GM23338 (cell line): ENCODE data around the gene IBTK. TPM values are rescaled to one million over a fixed set of nuclear protein-coding genes. Genes with fewer than 3 reads are reported as not detected.
A peak's percentile ranks its signal among the peaks of the same experiment; 100 is the strongest.

Experiments used
- ATAC-seq: fragments of 200-7000 bp; cut with Tn5 transposase; 3 replicates; pipeline ENCODE4 v1.9.1; 2020
- DNase-seq: peaks from one replicate; pipeline ENCODE4 v3.0.0-alpha.2; 2015; ENCODE audit warnings: low spot score
- H2AFZ ChIP-seq: fragments of 200-600 bp; sonication (generic); 2 replicates; pipeline ENCODE4 v1.8.0; 2016; ENCODE audit warnings: antibody characterized with exemption, mild to moderate bottlenecking, moderate library complexity
- H3F3A ChIP-seq: fragments of 200-600 bp; sonication (generic); replicated peaks from 2 replicates; pipeline ENCODE4 v1.8.0; 2017; ENCODE audit warnings: antibody characterized with exemption, mixed run types, low read depth
- H3K27ac ChIP-seq: fragments of 200-600 bp; sonication (generic); 2 replicates; pipeline ENCODE4 v1.6.1; 2016; ENCODE audit warnings: low read depth
- H3K27me3 ChIP-seq: fragments of 200-600 bp; sonication (generic); 2 replicates; pipeline ENCODE4 v1.8.0; 2016; ENCODE audit warnings: mild to moderate bottlenecking, mixed run types, moderate library complexity; ENCODE audit not compliant: insufficient read depth
- H3K36me3 ChIP-seq: fragments of 200-600 bp; sonication (generic); 2 replicates; pipeline ENCODE4 v1.8.0; 2016; ENCODE audit warnings: mild to moderate bottlenecking; ENCODE audit not compliant: insufficient read depth
- H3K4me1 ChIP-seq: fragments of 200-600 bp; sonication (generic); 2 replicates; pipeline ENCODE4 v1.8.0; 2016; ENCODE audit warnings: mild to moderate bottlenecking, moderate library complexity; ENCODE audit not compliant: insufficient read depth
- H3K4me2 ChIP-seq: fragments of 200-600 bp; sonication (generic); 2 replicates; pipeline ENCODE4 v1.7.1; 2017; ENCODE audit warnings: mixed run types
- H3K4me3 ChIP-seq: fragments of 200-600 bp; sonication (generic); 2 replicates; pipeline ENCODE4 v1.6.1; 2016; ENCODE audit warnings: mixed run types
- H3K79me2 ChIP-seq: fragments of 200-600 bp; sonication (generic); replicated peaks from 2 replicates; pipeline ENCODE4 v1.8.0; 2017; ENCODE audit warnings: mild to moderate bottlenecking; ENCODE audit not compliant: insufficient read depth
- H3K9me2 ChIP-seq: fragments of 200-600 bp; sonication (generic); 2 replicates; pipeline ENCODE4 v1.8.0; 2017; ENCODE audit not compliant: insufficient read depth
- H4K20me1 ChIP-seq: fragments of 200-600 bp; sonication (generic); replicated peaks from 2 replicates; pipeline ENCODE4 v1.8.0; 2017; ENCODE audit warnings: mild to moderate bottlenecking; ENCODE audit not compliant: insufficient read depth
- H3K27ac Mint-ChIP-seq: 2 replicates; pipeline ENCODE4 v1.8.0; 2020; ENCODE audit warnings: inconsistent platforms, mild to moderate bottlenecking, moderate library complexity, mixed read lengths
- H3K27me3 Mint-ChIP-seq: 3 replicates; pipeline ENCODE4 v1.8.0; 2022; ENCODE audit warnings: low read depth, mild to moderate bottlenecking, moderate library complexity, mixed read lengths, inconsistent platforms; ENCODE audit not compliant: insufficient read depth, poor library complexity
- H3K36me3 Mint-ChIP-seq: 3 replicates; pipeline ENCODE4 v1.8.0; 2021; ENCODE audit warnings: low read depth, mild to moderate bottlenecking, inconsistent platforms, moderate library complexity, mixed read lengths
- H3K4me1 Mint-ChIP-seq: 3 replicates; pipeline ENCODE4 v1.8.0; 2020; ENCODE audit warnings: mild to moderate bottlenecking, inconsistent platforms, mixed read lengths
- H3K4me3 Mint-ChIP-seq: 3 replicates; pipeline ENCODE4 v1.8.0; 2021; ENCODE audit warnings: moderate library complexity, mild to moderate bottlenecking, inconsistent platforms, mixed read lengths
- H3K9me3 Mint-ChIP-seq: 3 replicates; pipeline ENCODE4 v1.8.0; 2020; ENCODE audit warnings: moderate library complexity, mild to moderate bottlenecking, inconsistent platforms, mixed read lengths
- CREB1 ChIP-seq: fragments of 250-450 bp; sonication (Bioruptor Pico); IDR thresholded peaks from 2 replicates; pipeline ENCODE4 v1.5.0; 2020; ENCODE audit warnings: low read depth, mild to moderate bottlenecking, moderate library complexity
- EZH2 ChIP-seq: fragments of 200-600 bp; sonication (generic); IDR thresholded peaks from one replicate; pipeline ENCODE4 v1.8.0; 2017; ENCODE audit warnings: antibody characterized with exemption, mild to moderate bottlenecking, low read depth; ENCODE audit not compliant: unreplicated experiment
- EZH2phosphoT487 ChIP-seq: fragments of 200-600 bp; sonication (generic); IDR thresholded peaks from one replicate; pipeline ENCODE4 v1.8.1; 2018; ENCODE audit warnings: antibody characterized with exemption; ENCODE audit not compliant: unreplicated experiment
- JUNB ChIP-seq: IDR thresholded peaks from one replicate; pipeline ENCODE4 v1.6.1; 2016; ENCODE audit warnings: antibody characterized with exemption; ENCODE audit not compliant: unreplicated experiment
- NANOG ChIP-seq: IDR thresholded peaks from 2 replicates; pipeline ENCODE4 v1.6.1; 2016; ENCODE audit warnings: antibody characterized with exemption, borderline replicate concordance
- POLR2AphosphoS5 ChIP-seq: IDR thresholded peaks from 2 replicates; pipeline ENCODE4 v1.6.1; 2016; ENCODE audit warnings: antibody characterized with exemption, low read depth
- STAT1 ChIP-seq: IDR thresholded peaks from one replicate; pipeline ENCODE4 v1.6.1; 2016; ENCODE audit warnings: antibody characterized with exemption; ENCODE audit not compliant: unreplicated experiment
- ZNF114 ChIP-seq: fragments of 250-450 bp; sonication (Bioruptor Pico); IDR thresholded peaks from 2 replicates; pipeline ENCODE4 v1.5.0; 2020; ENCODE audit warnings: mild to moderate bottlenecking, moderate library complexity
- ZNF331 ChIP-seq: fragments of 250-450 bp; sonication (Bioruptor Pico); IDR thresholded peaks from 2 replicates; pipeline ENCODE4 v1.5.0; 2020; ENCODE audit warnings: low read depth, mild to moderate bottlenecking, moderate library complexity
- polyA plus RNA-seq: library from polyadenylated mRNA; unstranded; fragments of >200 nt; fragmentation: Nextera tagmentation; extraction: Ambion mirVana; gene quantifications from 2 replicates; pipeline ENCODE4 v1.2.1, GENCODE V29; 2016
- total RNA-seq: library from RNA; depleted of rRNA; stranded (reverse); fragments of >200 nt; shearing (Covaris generic); gene quantifications from 2 replicates; pipeline ENCODE4 v1.2.3, GENCODE V29; 2014
- TF ChIP-seq, protein P1 (sequence below), 2 experiments: fragments of 200-600 bp in 1 of 2; sonication (generic) in 1 of 2; conservative IDR thresholded peaks; 2 replicates each; pipeline versions ENCODE4 v1.5.1 to v1.6.1; 2016 to 2017; ENCODE audit warnings: antibody characterized with exemption in 2 of 2, low read depth in 2 of 2, mild to moderate bottlenecking in 2 of 2, moderate library complexity in 1 of 2
- TF ChIP-seq, protein P2 (sequence below): IDR thresholded peaks from 2 replicates; pipeline ENCODE4 v1.6.1; 2016; ENCODE audit warnings: antibody characterized with exemption
- TF ChIP-seq, protein P3 (sequence below): fragments of 250-450 bp; sonication (Bioruptor Pico); IDR thresholded peaks from 2 replicates; pipeline ENCODE4 v1.5.0; 2020; ENCODE audit warnings: mild to moderate bottlenecking, moderate library complexity
- TF ChIP-seq, protein P4 (sequence below): IDR thresholded peaks from one replicate; pipeline ENCODE4 v1.6.1; 2018; ENCODE audit warnings: antibody characterized with exemption; ENCODE audit not compliant: unreplicated experiment

Gene IBTK
- total and polyA plus RNA-seq, 2 experiments from 2014 or later = 16.0 to 28.7 TPM

DNA sequence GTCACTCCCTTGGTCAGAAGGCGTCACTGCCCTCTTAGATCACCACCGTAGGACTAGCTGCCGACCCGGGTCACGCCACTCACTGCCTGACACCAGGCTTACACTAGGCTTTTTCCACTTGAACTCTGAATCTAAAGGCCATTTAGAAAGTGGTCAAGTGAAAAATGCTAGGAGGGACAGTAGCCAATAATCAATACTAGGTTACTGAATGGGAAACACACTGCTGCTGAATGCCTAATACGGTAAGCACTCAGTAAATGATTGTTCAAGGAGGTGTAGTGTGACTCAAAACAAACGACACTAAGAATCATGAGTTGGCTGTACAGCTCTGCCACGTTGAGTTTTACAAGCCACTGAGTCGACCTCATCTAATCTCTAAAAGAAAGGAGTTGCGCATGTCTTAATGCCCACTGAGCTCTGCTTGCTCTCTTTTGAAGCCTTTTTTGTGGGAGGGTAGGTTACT is 760 bp upstream of the IBTK start:
- Mint-ChIP-seq H3K27ac (no peak overlapping the region; the same call in 1 of the 2 replicates), H3K9me3 (no peaks in the 10 kb centered on the region; the same call in 2 of the 3 replicates), H3K27me3 (peaks cover 4% of the 10 kb centered on the region), H3K4me1 (peaks cover 31% of the 10 kb centered on the region), H3K36me3 (peaks cover 10% of the 10 kb centered on the region), H3K4me3 (peak overlapping the region; percentile 97)
- H3K79me2 ChIP-seq = peaks cover 38% of the 10 kb centered on the region
- peaks cover 28% of the 10 kb centered on the region for H3K4me1 ChIP-seq
- H3K36me3 ChIP-seq = no peaks in the 10 kb centered on the region
- DNase-seq (peak; percentile 4), ATAC-seq (peak; percentile 5; the same call in 2 of the 3 replicates)
- H3K4me3 ChIP-seq = peak overlapping the region; percentile 85
- peak overlapping the region; percentile 79 for H3K4me2 ChIP-seq
- H3K27me3 ChIP-seq = no peaks in the 10 kb centered on the region
- TF ChIP-seq CREB1 (CRISPR knock-in tag) (no peak), ZNF114 (no peak), ZNF331 (CRISPR knock-in tag) (no peak), EZH2 (no peak), POLR2AphosphoS5 (no peak), NANOG (no peak), STAT1 (no peak), EZH2phosphoT487 (no peak), JUNB (no peak)
- TF ChIP-seq, protein P1, sequence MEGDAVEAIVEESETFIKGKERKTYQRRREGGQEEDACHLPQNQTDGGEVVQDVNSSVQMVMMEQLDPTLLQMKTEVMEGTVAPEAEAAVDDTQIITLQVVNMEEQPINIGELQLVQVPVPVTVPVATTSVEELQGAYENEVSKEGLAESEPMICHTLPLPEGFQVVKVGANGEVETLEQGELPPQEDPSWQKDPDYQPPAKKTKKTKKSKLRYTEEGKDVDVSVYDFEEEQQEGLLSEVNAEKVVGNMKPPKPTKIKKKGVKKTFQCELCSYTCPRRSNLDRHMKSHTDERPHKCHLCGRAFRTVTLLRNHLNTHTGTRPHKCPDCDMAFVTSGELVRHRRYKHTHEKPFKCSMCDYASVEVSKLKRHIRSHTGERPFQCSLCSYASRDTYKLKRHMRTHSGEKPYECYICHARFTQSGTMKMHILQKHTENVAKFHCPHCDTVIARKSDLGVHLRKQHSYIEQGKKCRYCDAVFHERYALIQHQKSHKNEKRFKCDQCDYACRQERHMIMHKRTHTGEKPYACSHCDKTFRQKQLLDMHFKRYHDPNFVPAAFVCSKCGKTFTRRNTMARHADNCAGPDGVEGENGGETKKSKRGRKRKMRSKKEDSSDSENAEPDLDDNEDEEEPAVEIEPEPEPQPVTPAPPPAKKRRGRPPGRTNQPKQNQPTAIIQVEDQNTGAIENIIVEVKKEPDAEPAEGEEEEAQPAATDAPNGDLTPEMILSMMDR (conservative IDR thresholded peaks at IDR 0.05; ENCODE audit: low read depth in 2 of 2) = no peak
- TF ChIP-seq, protein P2, sequence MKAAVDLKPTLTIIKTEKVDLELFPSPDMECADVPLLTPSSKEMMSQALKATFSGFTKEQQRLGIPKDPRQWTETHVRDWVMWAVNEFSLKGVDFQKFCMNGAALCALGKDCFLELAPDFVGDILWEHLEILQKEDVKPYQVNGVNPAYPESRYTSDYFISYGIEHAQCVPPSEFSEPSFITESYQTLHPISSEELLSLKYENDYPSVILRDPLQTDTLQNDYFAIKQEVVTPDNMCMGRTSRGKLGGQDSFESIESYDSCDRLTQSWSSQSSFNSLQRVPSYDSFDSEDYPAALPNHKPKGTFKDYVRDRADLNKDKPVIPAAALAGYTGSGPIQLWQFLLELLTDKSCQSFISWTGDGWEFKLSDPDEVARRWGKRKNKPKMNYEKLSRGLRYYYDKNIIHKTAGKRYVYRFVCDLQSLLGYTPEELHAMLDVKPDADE = no peak
- TF ChIP-seq, protein P3, sequence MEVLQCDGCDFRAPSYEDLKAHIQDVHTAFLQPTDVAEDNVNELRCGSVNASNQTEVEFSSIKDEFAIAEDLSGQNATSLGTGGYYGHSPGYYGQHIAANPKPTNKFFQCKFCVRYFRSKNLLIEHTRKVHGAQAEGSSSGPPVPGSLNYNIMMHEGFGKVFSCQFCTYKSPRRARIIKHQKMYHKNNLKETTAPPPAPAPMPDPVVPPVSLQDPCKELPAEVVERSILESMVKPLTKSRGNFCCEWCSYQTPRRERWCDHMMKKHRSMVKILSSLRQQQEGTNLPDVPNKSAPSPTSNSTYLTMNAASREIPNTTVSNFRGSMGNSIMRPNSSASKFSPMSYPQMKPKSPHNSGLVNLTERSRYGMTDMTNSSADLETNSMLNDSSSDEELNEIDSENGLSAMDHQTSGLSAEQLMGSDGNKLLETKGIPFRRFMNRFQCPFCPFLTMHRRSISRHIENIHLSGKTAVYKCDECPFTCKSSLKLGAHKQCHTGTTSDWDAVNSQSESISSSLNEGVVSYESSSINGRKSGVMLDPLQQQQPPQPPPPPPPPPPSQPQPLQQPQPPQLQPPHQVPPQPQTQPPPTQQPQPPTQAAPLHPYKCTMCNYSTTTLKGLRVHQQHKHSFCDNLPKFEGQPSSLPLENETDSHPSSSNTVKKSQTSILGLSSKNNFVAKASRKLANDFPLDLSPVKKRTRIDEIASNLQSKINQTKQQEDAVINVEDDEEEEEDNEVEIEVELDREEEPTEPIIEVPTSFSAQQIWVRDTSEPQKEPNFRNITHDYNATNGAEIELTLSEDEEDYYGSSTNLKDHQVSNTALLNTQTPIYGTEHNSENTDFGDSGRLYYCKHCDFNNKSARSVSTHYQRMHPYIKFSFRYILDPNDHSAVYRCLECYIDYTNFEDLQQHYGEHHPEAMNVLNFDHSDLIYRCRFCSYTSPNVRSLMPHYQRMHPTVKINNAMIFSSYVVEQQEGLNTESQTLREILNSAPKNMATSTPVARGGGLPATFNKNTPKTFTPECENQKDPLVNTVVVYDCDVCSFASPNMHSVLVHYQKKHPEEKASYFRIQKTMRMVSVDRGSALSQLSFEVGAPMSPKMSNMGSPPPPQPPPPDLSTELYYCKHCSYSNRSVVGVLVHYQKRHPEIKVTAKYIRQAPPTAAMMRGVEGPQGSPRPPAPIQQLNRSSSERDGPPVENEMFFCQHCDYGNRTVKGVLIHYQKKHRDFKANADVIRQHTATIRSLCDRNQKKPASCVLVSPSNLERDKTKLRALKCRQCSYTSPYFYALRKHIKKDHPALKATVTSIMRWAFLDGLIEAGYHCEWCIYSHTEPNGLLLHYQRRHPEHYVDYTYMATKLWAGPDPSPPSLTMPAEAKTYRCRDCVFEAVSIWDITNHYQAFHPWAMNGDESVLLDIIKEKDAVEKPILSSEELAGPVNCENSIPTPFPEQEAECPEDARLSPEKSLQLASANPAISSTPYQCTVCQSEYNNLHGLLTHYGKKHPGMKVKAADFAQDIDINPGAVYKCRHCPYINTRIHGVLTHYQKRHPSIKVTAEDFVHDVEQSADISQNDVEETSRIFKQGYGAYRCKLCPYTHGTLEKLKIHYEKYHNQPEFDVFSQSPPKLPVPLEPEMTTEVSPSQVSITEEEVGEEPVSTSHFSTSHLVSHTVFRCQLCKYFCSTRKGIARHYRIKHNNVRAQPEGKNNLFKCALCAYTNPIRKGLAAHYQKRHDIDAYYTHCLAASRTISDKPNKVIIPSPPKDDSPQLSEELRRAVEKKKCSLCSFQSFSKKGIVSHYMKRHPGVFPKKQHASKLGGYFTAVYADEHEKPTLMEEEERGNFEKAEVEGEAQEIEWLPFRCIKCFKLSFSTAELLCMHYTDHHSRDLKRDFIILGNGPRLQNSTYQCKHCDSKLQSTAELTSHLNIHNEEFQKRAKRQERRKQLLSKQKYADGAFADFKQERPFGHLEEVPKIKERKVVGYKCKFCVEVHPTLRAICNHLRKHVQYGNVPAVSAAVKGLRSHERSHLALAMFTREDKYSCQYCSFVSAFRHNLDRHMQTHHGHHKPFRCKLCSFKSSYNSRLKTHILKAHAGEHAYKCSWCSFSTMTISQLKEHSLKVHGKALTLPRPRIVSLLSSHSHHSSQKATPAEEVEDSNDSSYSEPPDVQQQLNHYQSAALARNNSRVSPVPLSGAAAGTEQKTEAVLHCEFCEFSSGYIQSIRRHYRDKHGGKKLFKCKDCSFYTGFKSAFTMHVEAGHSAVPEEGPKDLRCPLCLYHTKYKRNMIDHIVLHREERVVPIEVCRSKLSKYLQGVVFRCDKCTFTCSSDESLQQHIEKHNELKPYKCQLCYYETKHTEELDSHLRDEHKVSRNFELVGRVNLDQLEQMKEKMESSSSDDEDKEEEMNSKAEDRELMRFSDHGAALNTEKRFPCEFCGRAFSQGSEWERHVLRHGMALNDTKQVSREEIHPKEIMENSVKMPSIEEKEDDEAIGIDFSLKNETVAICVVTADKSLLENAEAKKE (CRISPR knock-in tag) = no peak
- TF ChIP-seq, protein P4, sequence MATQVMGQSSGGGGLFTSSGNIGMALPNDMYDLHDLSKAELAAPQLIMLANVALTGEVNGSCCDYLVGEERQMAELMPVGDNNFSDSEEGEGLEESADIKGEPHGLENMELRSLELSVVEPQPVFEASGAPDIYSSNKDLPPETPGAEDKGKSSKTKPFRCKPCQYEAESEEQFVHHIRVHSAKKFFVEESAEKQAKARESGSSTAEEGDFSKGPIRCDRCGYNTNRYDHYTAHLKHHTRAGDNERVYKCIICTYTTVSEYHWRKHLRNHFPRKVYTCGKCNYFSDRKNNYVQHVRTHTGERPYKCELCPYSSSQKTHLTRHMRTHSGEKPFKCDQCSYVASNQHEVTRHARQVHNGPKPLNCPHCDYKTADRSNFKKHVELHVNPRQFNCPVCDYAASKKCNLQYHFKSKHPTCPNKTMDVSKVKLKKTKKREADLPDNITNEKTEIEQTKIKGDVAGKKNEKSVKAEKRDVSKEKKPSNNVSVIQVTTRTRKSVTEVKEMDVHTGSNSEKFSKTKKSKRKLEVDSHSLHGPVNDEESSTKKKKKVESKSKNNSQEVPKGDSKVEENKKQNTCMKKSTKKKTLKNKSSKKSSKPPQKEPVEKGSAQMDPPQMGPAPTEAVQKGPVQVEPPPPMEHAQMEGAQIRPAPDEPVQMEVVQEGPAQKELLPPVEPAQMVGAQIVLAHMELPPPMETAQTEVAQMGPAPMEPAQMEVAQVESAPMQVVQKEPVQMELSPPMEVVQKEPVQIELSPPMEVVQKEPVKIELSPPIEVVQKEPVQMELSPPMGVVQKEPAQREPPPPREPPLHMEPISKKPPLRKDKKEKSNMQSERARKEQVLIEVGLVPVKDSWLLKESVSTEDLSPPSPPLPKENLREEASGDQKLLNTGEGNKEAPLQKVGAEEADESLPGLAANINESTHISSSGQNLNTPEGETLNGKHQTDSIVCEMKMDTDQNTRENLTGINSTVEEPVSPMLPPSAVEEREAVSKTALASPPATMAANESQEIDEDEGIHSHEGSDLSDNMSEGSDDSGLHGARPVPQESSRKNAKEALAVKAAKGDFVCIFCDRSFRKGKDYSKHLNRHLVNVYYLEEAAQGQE = no peak
- no peaks in the 10 kb centered on the region for H3K9me2 ChIP-seq
- peak overlapping the region; percentile 61 for H3K27ac ChIP-seq
- H4K20me1 ChIP-seq = peaks cover 4% of the 10 kb centered on the region; the same call in 1 of the 2 replicates
- H3F3A ChIP-seq = no peaks in the 10 kb centered on the region; the same call in 1 of the 2 replicates
- H2AFZ ChIP-seq = peak overlapping the region; percentile 96
